Left lung (tissue), 10 donors: ENCODE measurements around the gene RASAL2. TPM values are rescaled to one million over a fixed set of nuclear protein-coding genes. Genes with fewer than 3 reads are reported as not detected.
A peak's percentile ranks its signal among the peaks of the same experiment; 100 is the strongest.

Source experiments
- ATAC-seq: fragments of 200-7000 bp; cut with Tn5 transposase; one replicate; pipeline ENCODE4 v1.9.1; 2020; ENCODE audit warnings: moderate library complexity
- DNase-seq, 4 donors: peaks; one replicate each; pipeline ENCODE4 v3.0.0-alpha.2; 2013 to 2020
- H3K27ac ChIP-seq, 2 donors: fragments of 200-600 bp; sonication (generic) in 1 of 2; one replicate each; pipeline versions ENCODE4 v1.5.0 to v1.8.0; 2020 to 2021
- H3K27me3 ChIP-seq, 2 donors: fragments of 200-600 bp; sonication (generic) in 1 of 2; one replicate each; pipeline versions ENCODE4 v1.5.0 to v1.8.0; 2020 to 2021
- H3K36me3 ChIP-seq, 2 donors: fragments of 200-600 bp; sonication (generic) in 1 of 2; one replicate each; pipeline versions ENCODE4 v1.5.0 to v1.8.0; 2020 to 2021
- H3K4me1 ChIP-seq, 2 donors: fragments of 200-600 bp; one replicate each; pipeline ENCODE4 v1.8.0; 2021
- H3K4me3 ChIP-seq, 2 donors: fragments of 200-600 bp; sonication (generic) in 1 of 2; one replicate each; pipeline versions ENCODE4 v1.5.0 to v1.8.0; 2020 to 2021; ENCODE audit warnings: mild to moderate bottlenecking in 1 of 2
- H3K9me3 ChIP-seq, 2 donors: fragments of 200-600 bp; sonication (generic) in 1 of 2; one replicate each; pipeline versions ENCODE4 v1.5.0 to v1.8.0; 2020 to 2021
- CTCF ChIP-seq, 2 donors: fragments of 200-600 bp; sonication (generic) in 1 of 2; IDR thresholded peaks; one replicate each; pipeline versions ENCODE4 v1.5.0 to v1.8.0; 2021; ENCODE audit warnings: antibody characterized with exemption in 2 of 2
- intact Hi-C, 2 donors: fragments of 100-400 bp; cut with DNase I; formaldehyde crosslinking; loops; one replicate each; pipeline versions ENCODE4 v1.11.2 to v1.14.2; 2022
- polyA plus RNA-seq, 6 donors: library from polyadenylated mRNA; unstranded; fragments of 120-200 nt; gene quantifications; one replicate each; pipeline ENCODE4 v1.2.1, GENCODE V29; 2013; ENCODE audit not compliant: insufficient read length in 6 of 6
- total RNA-seq, 2 donors: library from RNA; stranded (reverse); fragmentation: NEBNext Ultra II Directional; extraction: Animal tissue kit (Norgen Biotek cat#: 25700); gene quantifications; one replicate each; pipeline ENCODE4 v1.2.1, GENCODE V29; 2021
- donor health status: DM: no; HTN: yes; CAD: no.
- donor health status: DM: no; HTN: no; CAD: no.

RASAL2 gene
- total and polyA plus RNA-seq, 8 donors, result 26.4 to 35.6 (median 29.5) TPM

GRCh38 chr1:178266619-178267066 lies 172.7 kb downstream of the RASAL2 start:
- TF ChIP-seq CTCF (IDR thresholded peaks at IDR 0.05), result no peak
- Histone ChIP-seq H3K4me1 (peaks cover 3 to 10% of the 10 kb centered on the region in 2 donors), H3K27me3 (no peaks in the 10 kb centered on the region), H3K36me3 (no peaks in the 10 kb centered on the region), H3K9me3 (no peaks in the 10 kb centered on the region), H3K4me3 (no peak overlapping the region), H3K27ac (no peak overlapping the region)
- DNase-seq (no peak), ATAC-seq (no peak)
- intact Hi-C loops, result no loop called here

GRCh38 chr1:178267646-178268094 lies 173.8 kb downstream of the RASAL2 start:
- intact Hi-C loops, result no loop called here
- H3K4me1 ChIP-seq, result peaks cover 3 to 10% of the 10 kb centered on the region in 2 donors
- ATAC-seq (no peak), DNase-seq (no peak)
- H3K4me3 ChIP-seq, result no peak overlapping the region
- TF ChIP-seq CTCF (IDR thresholded peaks at IDR 0.05), result no peak
- H3K9me3 ChIP-seq, result no peaks in the 10 kb centered on the region
- no peaks in the 10 kb centered on the region for H3K36me3 ChIP-seq
- H3K27ac ChIP-seq, result no peak overlapping the region
- no peaks in the 10 kb centered on the region for H3K27me3 ChIP-seq

DNA sequence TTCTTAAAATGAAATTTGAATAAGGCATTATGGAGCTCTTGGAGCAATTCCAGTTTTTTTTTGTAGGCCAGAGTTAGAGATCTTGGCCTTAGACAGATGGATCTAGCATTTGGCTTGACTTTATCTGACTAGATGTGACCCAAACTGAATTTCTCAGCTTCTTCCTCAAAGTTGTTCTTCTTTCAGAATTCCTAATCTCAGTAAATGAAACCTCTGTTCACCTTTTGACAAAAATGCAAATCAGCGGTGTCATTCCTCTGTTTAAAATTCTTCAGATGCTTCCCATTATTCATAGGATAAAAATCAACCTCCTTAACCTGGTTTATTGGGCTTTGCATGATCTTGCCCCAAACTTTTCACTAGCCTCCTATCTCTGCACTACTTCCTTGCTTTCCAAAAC lies 177.6 kb downstream of the RASAL2 start:
- no peak for DNase-seq
- no peaks in the 10 kb centered on the region for H3K36me3 ChIP-seq
- H3K4me1 ChIP-seq, result peaks cover 0 to 21% of the 10 kb centered on the region in 2 donors
- no peaks in the 10 kb centered on the region for H3K9me3 ChIP-seq
- no peak overlapping the region for H3K27ac ChIP-seq
- no peaks in the 10 kb centered on the region for H3K27me3 ChIP-seq
- H3K4me3 ChIP-seq, result no peak overlapping the region
- intact Hi-C loops, result loop anchor here in 1 of 2 donors (10.0 kb wide), 1 partner anchor 237 kb away; no protein-coding TSS in a partner anchor
- TF ChIP-seq CTCF (IDR thresholded peaks at IDR 0.05), result no peak
- no peak for ATAC-seq

GRCh38 chr1:178273707-178274410 lies 180.0 kb downstream of the RASAL2 start:
- no peaks in the 10 kb centered on the region for H3K27me3 ChIP-seq
- H3K4me1 ChIP-seq, result peaks cover 0 to 37% of the 10 kb centered on the region in 2 donors
- intact Hi-C loops, result loop anchor here in 1 of 2 donors (10.0 kb wide), 1 partner anchor 239 kb away; no protein-coding TSS in a partner anchor
- TF ChIP-seq CTCF (IDR thresholded peaks at IDR 0.05), result no peak
- H3K27ac ChIP-seq, result no peak overlapping the region
- H3K36me3 ChIP-seq, result no peaks in the 10 kb centered on the region
- no peak for DNase-seq
- no peaks in the 10 kb centered on the region for H3K9me3 ChIP-seq
- no peak for ATAC-seq
- H3K4me3 ChIP-seq, result no peak overlapping the region

GRCh38 chr1:178275049-178275448 lies 181.1 kb downstream of the RASAL2 start:
- no peak for DNase-seq
- intact Hi-C loops, result loop anchor here in 1 of 2 donors (10.0 kb wide), 1 partner anchor 240 kb away; no protein-coding TSS in a partner anchor
- TF ChIP-seq CTCF (IDR thresholded peaks at IDR 0.05), result no peak
- Histone ChIP-seq H3K4me3 (no peak overlapping the region), H3K27ac (peak overlapping the region in 1 of 2 donors; percentile 24), H3K9me3 (no peaks in the 10 kb centered on the region), H3K4me1 (peaks cover 0 to 46% of the 10 kb centered on the region in 2 donors), H3K27me3 (no peaks in the 10 kb centered on the region), H3K36me3 (no peaks in the 10 kb centered on the region)
- peak; percentile 84 for ATAC-seq
